GM21367 (cell line): Measurements from ENCODE around the gene CORO1C.

Experiments
- ATAC-seq: cut with Tn5 transposase; IDR thresholded peaks from one replicate; pipeline ENCODE4 v1.9.1; 2021; ENCODE audit not compliant: unreplicated experiment

CORO1C gene

DNA sequence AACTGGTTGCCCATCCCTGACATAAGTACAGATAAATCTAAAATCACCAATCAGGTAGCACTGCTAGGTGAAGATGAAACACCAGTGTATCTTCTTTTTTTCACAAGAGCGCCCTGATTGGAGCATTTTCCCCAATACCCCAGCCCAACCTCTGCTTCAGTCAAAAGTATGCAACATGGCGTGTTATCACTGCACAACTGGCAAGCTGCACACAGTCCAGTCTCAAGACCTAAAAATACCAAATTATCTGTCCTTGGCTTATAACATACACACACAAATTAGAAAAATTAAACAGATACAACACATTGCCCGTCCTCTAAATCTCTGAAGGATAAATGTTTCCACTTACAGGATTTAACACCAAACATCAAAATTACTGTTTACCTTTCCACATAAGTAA lies 77.4 kb downstream of the CORO1C start:
- ATAC-seq, result no peak

DNA sequence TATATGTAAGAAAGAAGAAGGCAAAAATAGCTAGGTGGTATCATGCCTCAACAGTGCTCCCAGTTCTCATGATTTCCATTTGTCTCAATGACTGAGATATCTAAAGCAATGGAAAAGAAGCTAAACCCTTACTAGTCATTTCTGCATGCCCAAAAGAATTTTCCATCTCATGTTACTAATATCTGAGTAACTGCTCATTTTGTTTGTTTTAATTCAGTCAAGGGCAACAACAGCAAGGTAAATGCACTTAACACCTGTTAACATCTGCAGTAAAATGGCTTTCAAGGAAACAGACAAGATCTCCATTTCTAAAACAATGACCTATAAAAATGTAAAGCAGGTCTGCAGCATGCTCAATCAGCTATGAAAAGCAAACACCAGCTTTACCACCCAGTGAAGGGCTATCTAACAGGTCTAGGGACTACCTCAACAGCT lies 78.2 kb downstream of the CORO1C start:
- no peak for ATAC-seq

DNA sequence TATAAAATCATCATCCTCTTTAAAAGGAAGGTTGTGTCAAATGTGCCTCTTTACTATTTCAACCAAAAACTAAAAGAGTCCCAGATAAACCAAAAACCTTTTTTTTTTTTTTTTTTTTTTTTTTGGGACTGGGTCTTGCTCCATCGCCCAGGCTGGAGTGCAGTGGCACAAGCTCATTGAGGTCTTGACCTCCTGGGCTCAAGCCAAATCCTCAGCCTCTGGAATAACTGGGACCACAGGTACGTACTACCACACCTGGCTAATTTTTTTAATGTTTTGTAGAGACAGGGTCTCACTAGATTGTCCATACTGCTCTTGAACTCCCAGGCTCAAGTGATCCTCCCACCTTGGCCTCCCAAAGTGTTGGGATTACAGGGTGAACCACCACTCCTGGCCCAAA lies 81.2 kb downstream of the CORO1C start:
- no peak for ATAC-seq

DNA sequence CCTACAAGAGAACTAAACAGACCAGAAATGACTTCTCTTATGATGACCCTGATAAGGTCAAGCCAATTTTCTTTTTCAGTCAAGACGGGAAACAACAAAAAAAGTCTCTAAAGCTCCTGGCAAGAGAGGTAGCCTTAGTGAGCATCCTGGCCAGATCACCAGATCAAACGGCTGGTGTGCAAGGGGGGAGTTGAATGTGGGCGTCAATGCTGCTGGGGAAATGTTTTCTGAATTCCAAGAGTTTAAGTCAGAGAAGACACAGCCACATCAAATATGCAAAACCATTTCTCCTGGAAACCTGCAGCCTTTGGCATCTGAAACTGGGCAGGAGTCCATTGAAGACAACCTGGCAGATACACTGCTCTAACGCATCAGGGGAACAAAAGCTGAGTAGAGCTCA lies 81.6 kb downstream of the CORO1C start:
- no peak for ATAC-seq

DNA sequence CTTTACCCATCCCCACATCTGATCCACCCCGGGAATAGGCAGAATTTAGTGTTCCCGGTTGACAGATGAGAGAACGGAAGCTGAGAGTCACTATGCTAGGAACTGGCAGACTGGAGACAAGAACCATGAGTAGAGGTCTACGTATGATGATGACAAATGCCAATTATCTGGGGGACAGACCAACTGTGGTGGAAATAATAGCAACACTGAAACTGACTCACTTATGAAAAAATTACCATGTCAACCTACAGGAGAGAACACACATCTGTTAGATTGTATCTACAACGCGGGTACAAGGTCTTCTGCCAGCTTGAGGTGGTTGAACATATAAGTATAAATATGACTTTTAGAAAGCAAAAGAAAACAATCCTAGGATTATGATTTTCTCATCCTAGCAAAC lies 82.2 kb downstream of the CORO1C start:
- ATAC-seq, result no peak

DNA sequence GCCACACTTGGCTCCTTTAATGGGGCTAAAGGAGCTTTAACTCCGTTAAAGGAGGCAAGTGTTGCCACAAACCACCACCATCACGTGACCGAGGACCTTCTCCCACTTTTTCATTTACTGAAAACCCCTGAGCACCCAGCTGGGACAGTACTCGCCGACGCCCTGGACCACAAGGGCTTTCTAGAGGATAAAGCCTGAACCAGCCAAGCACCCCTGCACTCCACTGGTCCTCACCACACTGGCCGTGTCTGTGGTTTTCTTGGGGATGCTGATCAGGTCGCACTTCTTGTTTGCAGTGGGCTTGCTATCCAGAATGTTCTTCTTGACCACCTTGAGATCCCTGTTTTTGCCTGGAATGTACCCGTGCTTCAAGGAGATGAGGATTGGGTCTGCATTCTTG lies 82.9 kb downstream of the CORO1C start:
- no peak for ATAC-seq

DNA sequence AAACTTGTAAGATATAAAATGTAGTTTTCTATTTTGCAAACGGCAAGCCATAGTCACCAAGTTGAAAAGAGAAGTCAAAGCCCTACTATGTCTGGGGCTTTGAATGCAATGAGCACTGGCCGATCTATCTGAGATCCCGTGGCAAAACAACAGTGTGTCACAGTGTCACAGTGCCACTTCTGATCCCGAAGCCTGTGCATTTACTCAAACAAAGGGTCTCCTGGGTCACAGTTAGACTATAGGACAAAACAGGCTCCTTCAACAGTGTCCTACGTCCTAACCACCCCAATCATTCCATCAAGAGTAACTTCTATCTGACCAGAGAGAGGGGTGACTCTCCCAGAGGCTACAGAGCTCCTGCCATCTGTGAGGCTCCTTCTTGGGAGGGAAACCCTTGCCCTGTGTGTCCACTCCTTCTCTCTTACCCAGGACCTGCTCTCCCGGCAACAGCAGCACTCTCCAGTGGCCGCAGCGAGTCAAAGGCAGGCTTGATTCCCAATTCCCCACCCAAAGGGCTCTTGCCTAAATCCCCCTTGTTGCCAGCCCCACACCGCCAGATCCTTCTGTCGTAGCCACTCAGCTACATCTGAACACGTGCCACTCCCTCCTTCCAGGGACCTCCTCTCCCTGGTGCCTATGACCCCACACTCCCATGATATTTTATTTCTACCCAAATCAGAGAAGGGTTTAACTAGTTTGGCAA lies 83.6 kb downstream of the CORO1C start:
- ATAC-seq, result no peak

DNA sequence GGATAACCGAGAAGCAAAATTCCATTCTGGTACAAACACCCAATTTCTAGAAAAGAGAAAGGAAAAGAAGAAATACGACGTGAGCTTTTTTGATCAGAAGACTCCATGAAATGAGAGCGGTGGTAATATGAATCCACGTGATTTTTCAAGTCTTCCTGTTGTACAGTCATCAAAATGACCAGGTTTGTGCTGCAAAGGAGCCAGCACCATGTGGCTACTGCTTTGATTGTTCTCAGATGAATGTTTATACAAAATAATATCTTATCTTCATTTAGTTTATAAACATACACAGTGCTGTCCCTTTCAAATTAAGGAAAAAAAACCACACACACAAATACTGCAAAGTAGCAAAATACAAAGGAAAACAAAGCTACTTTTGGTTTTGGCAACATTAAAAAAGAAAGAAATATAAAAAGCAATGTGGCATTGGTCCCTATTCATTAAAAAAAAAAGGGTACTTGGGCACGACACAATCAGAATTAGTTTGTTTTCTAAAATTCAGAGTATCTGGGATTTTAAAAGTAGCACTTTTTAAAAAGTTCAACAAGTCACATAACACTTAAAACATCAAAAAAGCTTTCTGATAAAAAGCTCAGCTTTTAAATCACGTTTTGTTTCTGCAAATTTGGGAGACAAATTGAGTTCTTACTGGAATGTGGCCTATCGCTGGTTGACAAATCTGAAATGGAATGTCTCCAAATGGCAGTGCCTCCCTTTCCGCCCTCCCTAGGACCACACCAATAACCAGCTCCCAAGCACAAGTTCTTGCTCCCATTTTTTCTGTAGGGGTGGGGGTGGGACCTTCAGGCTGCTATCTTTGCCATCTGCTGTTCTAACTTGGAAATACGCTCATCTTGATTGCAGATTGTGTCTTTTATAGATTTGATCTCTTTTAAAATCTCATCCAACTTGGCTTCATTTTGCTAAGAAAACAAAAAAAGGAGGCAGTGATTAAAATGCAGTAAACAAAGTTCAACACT lies 84.4 kb downstream of the CORO1C start:
- ATAC-seq, result no peak

DNA sequence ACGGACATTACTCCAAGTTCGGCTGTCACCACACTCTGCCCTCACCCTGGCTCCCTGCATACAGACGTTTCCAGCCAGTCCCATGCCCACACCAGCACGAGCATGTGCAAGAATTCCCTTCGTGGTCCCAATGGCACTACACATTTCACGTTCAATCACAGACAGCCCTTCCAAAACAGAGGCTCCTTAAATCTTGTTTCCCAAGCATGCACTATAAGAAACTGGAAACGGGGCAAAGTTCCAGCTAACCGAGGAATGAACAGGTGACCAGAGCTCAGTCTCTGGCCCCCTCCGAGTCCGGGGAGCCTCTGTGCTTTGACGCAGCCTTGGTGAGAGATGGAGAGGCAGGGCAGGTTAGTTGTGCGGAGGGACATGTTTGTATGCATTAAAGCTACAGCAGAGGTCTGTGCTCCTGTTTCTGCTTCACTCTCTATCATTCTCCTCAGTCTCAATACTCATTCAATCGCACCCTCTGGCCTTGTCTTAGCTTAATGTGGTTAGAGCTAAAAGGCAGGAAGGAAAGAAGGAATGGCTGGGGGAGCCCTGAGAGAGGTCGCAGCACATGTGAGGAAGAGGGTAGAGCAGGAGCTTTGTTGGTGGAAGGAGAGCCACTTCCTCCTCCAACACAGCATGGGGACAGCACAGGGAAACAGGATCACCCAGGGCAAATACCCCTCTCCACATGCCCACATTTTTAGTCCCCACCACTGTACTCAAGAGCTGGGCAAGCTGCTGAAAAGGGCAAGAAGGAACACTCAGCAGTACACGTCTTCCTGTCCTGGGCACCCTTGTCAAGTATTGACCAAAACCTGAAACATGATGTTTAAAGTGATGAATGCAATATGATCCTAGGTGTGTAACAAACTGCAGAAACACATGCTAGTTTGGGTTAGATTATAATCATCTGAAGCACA lies 85.4 kb downstream of the CORO1C start:
- ATAC-seq, result no peak

DNA sequence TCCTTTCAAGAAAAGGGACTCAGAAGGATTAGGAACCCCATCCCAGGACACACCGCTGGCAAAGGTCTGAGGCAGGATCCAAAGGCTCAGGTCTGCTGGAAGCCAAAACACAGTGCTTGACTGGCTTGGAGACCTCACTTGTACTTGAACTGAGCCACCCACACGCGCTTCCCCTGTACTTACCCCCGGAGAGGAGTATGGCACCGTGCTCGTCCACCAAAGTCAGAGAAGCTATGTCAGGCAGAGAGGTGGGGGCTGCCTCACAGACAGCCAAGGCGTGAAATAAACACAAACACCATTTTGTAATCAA lies 86.6 kb downstream of the CORO1C start:
- ATAC-seq, result no peak

DNA sequence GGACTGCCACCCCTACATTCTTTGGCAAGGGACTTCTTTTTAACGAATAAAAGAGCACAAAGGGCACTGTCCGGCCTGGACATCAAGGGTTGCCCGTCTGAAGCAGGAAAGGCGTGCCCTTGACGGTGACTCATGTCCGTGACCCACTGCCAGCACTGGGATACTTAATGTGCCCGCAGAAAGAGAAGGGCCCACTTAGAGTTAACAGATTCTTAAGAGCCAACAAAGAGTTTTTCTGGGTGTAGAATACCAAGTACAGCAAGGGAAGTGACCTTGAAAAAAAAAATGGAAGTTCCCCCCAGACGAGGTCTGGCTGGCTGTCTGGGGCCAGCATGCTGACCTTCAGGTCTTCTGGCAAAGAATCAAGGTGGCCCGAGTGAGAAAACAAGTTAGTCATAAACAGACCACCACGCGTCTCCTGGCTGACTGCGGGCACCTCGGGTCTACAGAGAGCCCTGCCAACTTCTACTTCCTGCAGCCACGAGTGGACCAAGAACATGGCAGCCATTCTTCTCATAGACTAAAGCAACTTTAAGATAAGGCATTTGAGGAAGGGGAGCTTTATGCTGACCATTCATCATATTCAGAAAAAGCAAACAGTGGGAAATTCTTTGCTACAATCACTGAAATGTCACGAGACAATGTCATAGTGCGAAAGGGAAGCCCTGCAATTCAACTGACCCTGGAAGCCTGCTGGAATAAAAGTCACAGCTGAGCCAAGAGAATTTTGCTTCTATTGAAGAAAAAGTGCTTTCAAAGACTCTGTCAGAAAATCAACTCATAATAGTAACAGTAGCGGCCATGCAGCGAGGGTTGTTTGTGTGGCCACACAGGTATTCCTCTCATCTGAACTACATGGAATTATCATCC lies 87.1 kb downstream of the CORO1C start:
- no peak for ATAC-seq

DNA sequence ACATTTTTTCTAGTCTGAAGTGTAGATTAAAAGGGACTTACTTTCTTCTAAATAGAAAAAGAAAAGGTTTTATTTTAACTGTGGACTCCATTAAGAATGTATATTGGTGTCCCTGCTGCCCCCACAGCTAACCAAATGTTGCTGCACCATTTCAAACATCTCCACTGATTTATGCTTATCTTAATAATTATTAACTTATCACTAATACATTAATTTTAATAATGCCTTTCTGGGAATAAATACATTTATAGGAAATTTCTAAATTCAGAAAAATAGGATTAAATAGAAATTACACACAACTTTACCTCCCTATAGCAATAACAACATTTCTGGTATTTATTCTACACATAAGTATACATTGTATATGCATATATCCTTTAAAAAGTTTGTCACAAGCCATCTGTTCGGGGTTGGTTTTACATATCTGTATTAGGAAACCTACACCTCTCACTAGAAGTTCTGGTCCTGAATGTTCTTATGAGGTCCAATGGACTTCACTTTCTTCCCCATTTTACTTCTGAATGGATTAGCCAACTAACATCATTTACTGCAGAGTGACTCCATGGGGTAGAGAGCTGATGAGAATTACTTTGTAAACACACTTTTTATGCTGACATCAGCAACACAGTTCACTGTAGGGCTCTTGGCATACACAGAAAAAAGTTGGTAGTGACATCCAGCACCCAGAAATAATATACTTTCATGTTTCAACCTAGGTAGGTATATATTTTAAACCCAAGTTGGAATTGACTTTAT lies 88.2 kb downstream of the CORO1C start:
- ATAC-seq, result no peak

DNA sequence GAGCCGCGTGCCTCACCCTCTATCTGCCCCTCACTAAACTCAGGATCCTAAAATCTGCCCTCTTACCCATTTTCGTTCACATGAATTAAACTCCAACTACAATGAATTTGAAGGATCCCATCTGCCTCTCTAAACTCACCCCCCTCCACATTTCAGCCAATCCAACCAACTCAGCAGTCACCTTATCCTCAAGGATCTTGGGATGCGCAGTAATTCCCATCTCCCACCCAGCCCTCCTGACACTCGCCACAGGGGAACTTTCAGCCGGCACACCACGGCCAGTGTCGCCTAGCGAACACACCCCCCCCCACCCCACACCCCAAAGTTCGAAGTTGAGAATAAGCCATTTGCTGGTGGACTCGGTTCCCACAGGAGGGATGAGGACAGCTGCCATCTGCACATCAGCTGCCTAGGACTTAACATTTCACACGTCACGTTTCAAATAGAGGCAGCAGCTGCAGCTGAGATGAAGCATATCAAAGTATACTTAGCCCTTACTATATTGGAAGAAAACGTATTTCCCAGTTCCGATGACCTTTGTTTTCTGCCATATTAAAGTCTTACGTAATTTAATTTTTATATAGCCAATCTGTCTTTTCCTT lies 88.9 kb downstream of the CORO1C start:
- no peak for ATAC-seq

DNA sequence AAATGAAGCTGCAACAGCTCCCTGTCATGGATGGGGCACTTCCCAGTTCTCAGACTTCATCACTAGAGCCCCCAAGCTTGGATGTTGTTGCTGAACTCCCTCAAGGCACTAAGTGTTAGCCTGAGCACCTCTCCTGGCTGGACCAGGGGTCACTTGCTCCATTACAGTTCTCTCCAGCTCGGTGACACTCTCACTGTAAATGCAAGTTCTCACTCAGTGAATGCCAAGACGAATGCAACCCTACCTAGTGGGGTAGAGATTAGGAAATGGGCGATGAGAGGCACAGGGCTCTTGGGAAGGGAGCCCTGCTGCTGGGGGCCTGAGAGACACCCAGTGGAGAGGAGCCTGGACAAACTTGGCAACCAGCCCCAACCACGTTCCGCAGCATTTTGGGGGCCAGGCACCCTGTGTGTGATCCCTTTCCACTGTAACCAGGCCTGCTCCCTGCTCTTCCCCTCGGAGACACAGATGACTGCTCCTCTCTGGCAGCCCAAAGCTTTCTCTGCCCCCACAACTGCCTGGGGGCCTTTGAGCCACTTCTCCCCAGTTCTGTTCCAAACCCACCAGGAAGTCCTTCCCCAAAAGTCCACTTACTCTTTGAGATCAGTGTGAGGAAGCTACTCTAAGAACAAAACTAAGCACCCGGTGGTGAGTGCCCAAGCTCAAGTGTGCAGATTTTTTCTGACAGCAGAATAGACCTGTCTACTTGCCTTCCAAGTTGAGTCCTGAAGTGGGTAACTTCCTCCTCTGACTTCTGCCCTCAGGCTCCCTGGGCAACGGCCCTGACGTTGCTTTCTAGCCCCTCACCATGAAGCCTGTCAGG lies 89.7 kb downstream of the CORO1C start:
- ATAC-seq, result no peak

DNA sequence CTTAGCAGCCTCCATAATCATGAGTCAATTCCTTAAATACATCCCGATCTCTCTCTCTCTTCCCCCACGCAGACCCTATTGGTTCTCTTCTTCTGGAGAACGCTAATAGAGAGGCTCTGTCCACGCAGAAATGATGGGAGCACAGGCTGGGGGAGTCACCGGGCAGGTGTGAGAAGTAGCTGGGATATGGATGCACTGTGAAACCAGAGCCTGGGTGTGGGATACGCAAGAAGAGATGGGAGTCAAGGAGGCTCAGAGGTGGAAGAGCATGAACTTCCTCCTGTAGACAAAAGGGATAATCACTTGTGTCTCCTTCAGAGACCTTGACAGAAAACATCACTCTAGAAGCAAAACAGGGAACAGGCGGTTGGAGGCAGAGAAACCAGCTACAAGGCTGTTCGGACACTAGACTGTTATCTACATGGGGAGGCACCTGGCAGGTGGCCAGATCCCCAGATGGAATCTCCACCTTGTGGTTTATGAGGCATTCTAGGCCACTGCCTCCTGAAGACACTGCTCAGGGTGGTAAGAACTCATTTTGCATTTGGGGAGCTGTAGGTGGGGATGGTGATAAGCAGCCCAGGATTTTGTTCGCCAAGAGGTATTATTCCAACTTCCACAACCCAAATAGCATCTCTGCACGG lies 90.4 kb downstream of the CORO1C start:
- ATAC-seq, result no peak

DNA sequence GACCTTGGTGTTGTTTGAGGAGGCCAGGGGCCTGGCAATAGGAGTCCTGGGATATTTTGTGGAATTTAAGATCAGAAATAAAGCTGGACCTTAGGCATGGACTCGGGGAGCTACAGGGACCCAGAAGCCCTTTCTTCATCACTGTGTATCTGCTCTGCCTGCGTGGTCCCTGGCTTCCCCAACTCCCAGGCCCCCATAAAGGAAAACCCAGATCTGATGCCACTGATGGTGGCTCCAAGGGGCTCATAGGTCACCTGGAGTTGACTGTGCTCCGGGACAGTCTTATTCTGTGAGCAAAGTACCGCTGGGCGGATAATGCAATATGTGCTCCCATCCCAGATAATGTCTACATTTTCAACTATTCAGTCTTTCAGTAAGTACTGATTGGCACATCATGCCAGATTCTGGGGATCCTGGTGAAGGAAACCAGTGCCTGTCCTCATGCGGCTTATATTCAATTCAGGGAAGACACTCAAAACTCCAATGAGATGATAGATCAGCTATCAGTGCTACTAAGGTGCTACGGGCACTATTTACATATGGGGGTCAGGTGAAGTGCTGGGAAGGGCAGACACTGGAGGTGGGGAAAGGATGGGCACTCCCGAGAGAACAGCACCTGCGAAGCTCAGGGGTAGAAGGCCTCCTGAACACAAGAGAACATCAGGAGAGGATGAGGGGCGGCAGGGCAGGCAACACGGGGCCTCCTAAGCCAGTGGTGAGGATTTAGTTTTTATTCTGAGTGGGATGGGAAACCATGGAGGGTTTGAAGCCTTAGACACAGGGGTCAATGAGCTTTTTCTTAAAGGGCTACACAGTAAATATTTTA lies 92.1 kb downstream of the CORO1C start:
- no peak for ATAC-seq
